GM21825 (cell line): ENCODE measurements around the gene PIGM.
A peak's percentile ranks its signal among the peaks of the same experiment; 100 is the strongest.

Source experiments
- ATAC-seq: cut with Tn5 transposase; IDR thresholded peaks from one replicate; pipeline ENCODE4 v1.9.1; 2021; ENCODE audit warnings: mild to moderate bottlenecking, moderate library complexity; ENCODE audit not compliant: unreplicated experiment

Gene PIGM

GRCh38 chr1:160031365-160032164 lies at the start of gene PIGM:
Gene PIGM (minus strand): TSS chr1:160031990. CDS start chr1:160031739, 251 bp downstream.
- peak; percentile 93 for ATAC-seq

GRCh38 chr1:160081261-160081936 lies 49.6 kb upstream of the PIGM start, which contains the start of gene KCNJ9:
Gene KCNJ9 (plus strand): TSS chr1:160081538. CDS start chr1:160084031, 2,493 bp downstream.
- no peak for ATAC-seq

- no peak for ATAC-seq
These were observed 48.8 kb upstream of the PIGM start for GRCh38 chr1:160080381-160081100.

GRCh38 chr1:160079448-160079847 lies 47.7 kb upstream of the PIGM start:
- no peak for ATAC-seq

GRCh38 chr1:160078512-160079195 lies 46.9 kb upstream of the PIGM start:
- ATAC-seq = no peak

- ATAC-seq = no peak
These were observed 45.7 kb upstream of the PIGM start for GRCh38 chr1:160077486-160077885.

GRCh38 chr1:160076295-160076694 lies 44.5 kb upstream of the PIGM start:
- no peak for ATAC-seq

- ATAC-seq = no peak
These were observed 44.0 kb upstream of the PIGM start for GRCh38 chr1:160075836-160076235.

GRCh38 chr1:160074865-160075264 lies 43.1 kb upstream of the PIGM start:
- ATAC-seq = no peak

- ATAC-seq = no peak
These were observed 39.5 kb upstream of the PIGM start for GRCh38 chr1:160071289-160071688.

GRCh38 chr1:160070243-160071163 lies 38.7 kb upstream of the PIGM start:
- ATAC-seq = no peak

GRCh38 chr1:160069460-160070231 lies 37.9 kb upstream of the PIGM start, which contains the start of gene KCNJ10:
Gene KCNJ10 (minus strand): TSS chr1:160070160. CDS start chr1:160042532, 27,628 bp downstream.
- ATAC-seq = no peak

- ATAC-seq = no peak
These were observed 36.4 kb upstream of the PIGM start for GRCh38 chr1:160068225-160068624.

GRCh38 chr1:160066829-160067745 lies 35.3 kb upstream of the PIGM start:
- ATAC-seq = no peak

- ATAC-seq = no peak
These were observed 33.0 kb upstream of the PIGM start for GRCh38 chr1:160064746-160065145.

- no peak for ATAC-seq
These were observed 32.4 kb upstream of the PIGM start for GRCh38 chr1:160064164-160064563.

- no peak for ATAC-seq
These were observed 31.4 kb upstream of the PIGM start for GRCh38 chr1:160063176-160063575.

GRCh38 chr1:160062230-160062532 lies 30.4 kb upstream of the PIGM start:
- ATAC-seq = no peak
